Measurements from ENCODE around the gene JAZF1. TPM values are rescaled to one million over a fixed set of nuclear protein-coding genes. Genes with fewer than 3 reads are reported as not detected.
"Not testable (repeated sequence)": the region's sequence is repeated elsewhere in the genome, so short reads cannot be mapped to it uniquely, and the experiment has no call there.

JAZF1 gene
- polyA plus RNA-seq, 3 donors from 2014 or later = 17.7 to 40.2 (median 25.9) TPM

DNA sequence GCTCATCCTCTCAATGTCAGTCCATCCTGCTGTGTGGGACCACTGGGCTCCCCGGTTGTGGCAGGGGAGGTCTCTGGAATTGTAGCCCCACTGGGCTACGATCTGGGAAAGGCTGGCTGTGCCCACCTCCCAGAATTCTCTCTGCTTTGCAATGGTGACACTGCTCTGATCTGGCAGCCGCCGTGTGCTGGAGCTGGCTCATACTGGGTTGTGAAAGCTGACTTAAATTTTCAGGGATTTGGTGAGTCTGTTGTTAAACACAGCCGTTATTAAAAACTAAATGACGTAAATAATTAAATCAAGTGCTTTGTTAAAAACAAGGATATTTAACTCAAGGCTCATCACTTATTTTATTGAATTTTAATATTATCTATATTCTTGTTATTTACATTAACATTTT, 280.6 kb downstream of the JAZF1 start:
- H3K9me3 Mint-ChIP-seq = no peaks in the 10 kb centered on the region
- peak overlapping the region; percentile 91 to 97 (median 96) for H3K27ac Mint-ChIP-seq
- peak overlapping the region; percentile 68 to 85 (median 82) for H3K4me3 Mint-ChIP-seq
- DNase-seq = no peak
- no peaks in the 10 kb centered on the region for H3K36me3 Mint-ChIP-seq
- H3K4me1 Mint-ChIP-seq = peaks cover 70 to 92% of the 10 kb centered on the region in 2 donors
- H3K27me3 Mint-ChIP-seq (ENCODE audit: low read depth in 3 of 3) = peaks cover 4 to 26% (median 6%) of the 10 kb centered on the region in 3 donors

DNA sequence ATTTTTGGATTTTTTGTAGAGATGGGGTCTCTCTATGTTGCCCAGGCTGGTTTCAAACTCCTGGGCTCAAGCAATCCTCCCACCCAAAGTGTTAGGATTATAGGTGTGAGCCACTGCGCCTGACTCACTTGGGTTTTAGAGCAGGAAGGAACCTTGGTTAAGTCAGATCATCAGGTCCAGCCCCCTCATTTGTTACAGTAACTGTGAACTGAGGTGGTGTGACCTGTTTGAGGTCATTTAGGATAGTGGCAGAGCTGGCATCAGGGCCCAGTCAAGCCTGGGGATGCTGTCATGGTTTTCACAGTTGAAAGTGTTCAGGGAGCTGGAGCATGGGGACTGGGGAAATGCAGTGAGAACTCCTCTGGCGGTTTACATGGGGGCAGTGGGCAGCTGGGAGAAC, 281.0 kb downstream of the JAZF1 start:
- no peaks in the 10 kb centered on the region for H3K36me3 Mint-ChIP-seq

DNA sequence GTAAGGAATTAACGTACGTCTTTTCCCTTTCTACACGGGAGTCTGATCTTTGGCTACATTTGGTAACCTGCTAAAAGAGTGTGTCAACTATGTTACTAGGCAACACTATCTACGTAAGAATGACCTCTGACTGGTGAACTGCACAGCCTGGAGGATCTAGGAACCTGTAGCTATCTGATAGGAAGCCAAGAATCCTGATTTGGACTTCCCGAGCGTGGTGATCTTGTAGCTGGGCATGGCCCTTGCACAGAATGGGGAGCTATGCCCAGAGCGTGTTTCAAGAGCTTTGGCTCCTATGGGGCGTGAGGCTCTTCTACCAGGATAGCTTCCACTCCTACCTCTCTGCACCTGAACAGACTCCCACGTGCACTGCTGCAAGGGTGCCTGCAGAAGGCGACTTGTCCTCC, 283.2 kb downstream of the JAZF1 start:
- no peak for DNase-seq
- H3K36me3 Mint-ChIP-seq = peaks cover 0 to 20% (median 17%) of the 10 kb centered on the region in 3 donors
- no peak overlapping the region for H3K4me3 Mint-ChIP-seq
- no peaks in the 10 kb centered on the region for H3K9me3 Mint-ChIP-seq
- H3K4me1 Mint-ChIP-seq = peaks cover 71 to 87% of the 10 kb centered on the region in 2 donors
- H3K27me3 Mint-ChIP-seq (ENCODE audit: low read depth in 3 of 3) = peaks cover 4 to 27% (median 6%) of the 10 kb centered on the region in 3 donors
- H3K27ac Mint-ChIP-seq = peak overlapping the region; percentile 4 to 68 (median 28)

More for the DNA sequence above, 281.0 kb downstream of the JAZF1 start:
- Mint-ChIP-seq H3K9me3 (no peaks in the 10 kb centered on the region), H3K27me3 (ENCODE audit: low read depth in 3 of 3) (peaks cover 4 to 26% (median 6%) of the 10 kb centered on the region in 3 donors), H3K4me1 (peaks cover 70 to 89% of the 10 kb centered on the region in 2 donors), H3K4me3 (peak overlapping the region; percentile 68 to 85 (median 82)), H3K27ac (peak overlapping the region; percentile 91 to 97 (median 96))
- DNase-seq = peak; percentile 63 to 76 (median 73)

DNA sequence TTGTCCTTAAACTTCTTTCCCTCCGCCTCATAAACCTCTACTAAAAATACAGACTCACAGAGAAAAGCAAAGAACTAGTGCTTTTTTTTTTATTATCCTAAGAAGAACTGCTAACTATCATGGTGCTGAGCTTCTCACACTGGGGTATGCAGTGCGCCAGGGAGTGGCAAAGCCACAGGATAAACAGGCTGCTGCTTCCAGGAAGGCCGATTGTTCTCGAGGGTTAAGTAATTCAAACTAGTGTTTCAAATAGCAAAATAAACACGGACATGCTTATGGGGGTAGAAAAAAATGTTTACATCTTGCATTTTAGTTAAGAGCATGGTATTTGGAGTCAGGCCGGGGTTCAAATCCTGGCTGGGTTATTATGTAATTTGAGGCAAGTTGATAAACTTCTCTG, 283.6 kb downstream of the JAZF1 start:
- Mint-ChIP-seq H3K4me3 (no peak overlapping the region), H3K36me3 (peaks cover 0 to 24% (median 17%) of the 10 kb centered on the region in 3 donors), H3K4me1 (peaks cover 69 to 87% of the 10 kb centered on the region in 2 donors), H3K27ac (peak overlapping the region in 5 of 6 donors; percentile 4 to 67 (median 13)), H3K9me3 (no peaks in the 10 kb centered on the region), H3K27me3 (ENCODE audit: low read depth in 3 of 3) (peaks cover 4 to 27% (median 6%) of the 10 kb centered on the region in 3 donors)
- no peak for DNase-seq

DNA sequence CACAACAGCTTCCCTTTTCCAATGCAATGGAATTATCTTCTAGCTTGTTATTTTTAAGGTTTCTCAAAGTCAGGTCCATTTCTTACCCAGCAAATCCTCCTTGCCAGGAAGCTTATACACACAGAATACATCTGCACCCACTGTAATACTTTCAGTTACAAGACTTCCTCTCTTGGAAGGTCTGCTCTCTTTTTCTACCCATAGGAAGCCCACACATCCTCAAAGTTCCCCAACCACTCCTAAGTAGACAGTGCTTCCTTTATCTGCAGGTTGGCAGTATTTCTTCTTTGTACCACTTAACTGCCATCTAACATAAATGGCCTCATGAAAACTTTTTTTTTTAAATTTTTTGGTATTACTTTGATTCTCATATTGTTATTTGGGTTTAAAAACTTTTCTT, 285.0 kb downstream of the JAZF1 start:
- no peak for DNase-seq
- Mint-ChIP-seq H3K4me1 (peaks cover 59 to 78% of the 10 kb centered on the region in 2 donors), H3K4me3 (no peak overlapping the region), H3K9me3 (no peaks in the 10 kb centered on the region), H3K27ac (peak overlapping the region in 4 of 6 donors; percentile 41 to 81 (median 64)), H3K36me3 (peaks cover 0 to 27% (median 17%) of the 10 kb centered on the region in 3 donors), H3K27me3 (ENCODE audit: low read depth in 3 of 3) (peaks cover 4 to 15% (median 6%) of the 10 kb centered on the region in 3 donors)

DNA sequence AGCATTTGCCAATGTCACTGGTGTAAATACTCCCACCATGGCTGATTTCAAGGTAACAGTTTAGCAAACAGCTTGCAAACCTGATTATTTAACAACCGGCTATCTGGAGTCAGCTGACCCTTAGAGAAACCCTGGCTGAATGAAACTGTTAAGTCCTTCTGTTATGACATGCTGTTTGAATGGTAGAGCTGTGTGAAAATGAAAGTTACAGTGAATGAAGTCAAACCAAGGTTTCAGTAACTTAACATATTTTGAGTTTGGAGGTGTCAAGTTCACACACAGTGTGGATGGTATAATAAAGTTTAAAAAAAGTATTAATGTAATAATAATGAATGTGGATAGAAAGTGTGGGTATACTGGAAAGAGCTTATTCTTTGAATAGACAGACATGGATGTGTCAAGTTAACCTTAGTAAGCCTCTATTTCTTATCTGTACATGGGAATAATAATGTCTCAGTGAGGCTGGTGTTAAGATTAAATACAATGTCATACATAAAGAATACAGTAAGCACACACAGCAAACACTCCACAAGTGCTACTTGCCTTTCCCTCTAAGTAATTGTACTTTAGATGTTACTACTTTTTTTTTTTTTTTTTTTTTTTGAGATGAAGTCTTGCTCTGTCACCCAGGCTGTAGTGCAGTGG, 290.3 kb downstream of the JAZF1 start:
- Mint-ChIP-seq H3K27me3 (ENCODE audit: low read depth in 3 of 3) (peaks cover 0 to 5% (median 0%) of the 10 kb centered on the region in 3 donors), H3K27ac (peak overlapping the region; percentile 12 to 77 (median 53)), H3K9me3 (no peaks in the 10 kb centered on the region), H3K4me3 (peak overlapping the region in 2 of 5 donors; percentile 45 to 51), H3K36me3 (peaks cover 9 to 35% (median 17%) of the 10 kb centered on the region in 3 donors), H3K4me1 (peaks cover 24 to 60% of the 10 kb centered on the region in 2 donors)
- peak in 2 of 3 donors; percentile 13 to 27 for DNase-seq

DNA sequence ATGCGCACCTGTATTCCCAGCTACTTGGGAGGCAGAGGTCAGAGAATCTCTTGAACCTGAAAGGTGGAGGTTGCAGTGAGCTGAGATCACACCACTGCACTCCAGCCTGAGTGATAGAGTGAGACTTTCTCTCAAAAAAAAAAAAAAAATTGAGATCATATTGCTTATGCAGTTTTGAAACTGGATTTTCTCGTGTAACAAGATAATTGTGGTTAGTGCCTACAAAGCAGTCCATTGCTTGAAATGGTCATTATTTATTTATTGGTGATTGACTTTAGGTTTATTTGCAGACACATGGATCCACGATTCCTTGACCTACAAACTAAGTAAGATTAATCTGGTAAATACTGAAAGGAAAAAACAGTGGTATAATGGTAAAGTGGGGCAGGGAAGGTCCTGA, 290.8 kb downstream of the JAZF1 start:
- no peak for DNase-seq
- Mint-ChIP-seq H3K9me3 (no peaks in the 10 kb centered on the region), H3K36me3 (peaks cover 9 to 35% (median 17%) of the 10 kb centered on the region in 3 donors), H3K4me3 (peak overlapping the region in 2 of 5 donors; percentile 45 to 51), H3K4me1 (peaks cover 26 to 63% of the 10 kb centered on the region in 2 donors), H3K27me3 (ENCODE audit: low read depth in 3 of 3) (peaks cover 0 to 3% (median 0%) of the 10 kb centered on the region in 3 donors), H3K27ac (peak overlapping the region; percentile 12 to 60 (median 38))

DNA sequence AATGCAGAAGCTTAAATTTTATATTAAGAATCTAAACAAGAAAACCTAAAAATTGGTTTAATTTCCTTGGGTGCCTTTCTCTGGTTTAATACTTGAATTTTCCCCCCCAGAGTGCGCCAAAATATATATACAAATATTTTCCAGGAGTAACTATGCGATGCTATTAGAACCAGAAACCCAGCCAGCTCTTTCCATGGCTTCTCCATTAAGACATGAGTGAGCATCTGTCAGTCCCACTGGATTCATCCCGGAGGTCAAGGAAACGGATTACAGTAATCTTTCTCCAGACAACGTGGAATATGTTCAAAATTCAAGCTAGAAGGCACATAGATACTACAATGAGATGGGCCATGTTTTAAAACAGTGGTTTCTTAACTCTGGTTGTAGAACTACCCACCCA, 291.9 kb downstream of the JAZF1 start:
- DNase-seq = no peak
- Mint-ChIP-seq H3K9me3 (no peaks in the 10 kb centered on the region), H3K4me1 (peaks cover 24 to 62% of the 10 kb centered on the region in 2 donors), H3K36me3 (peaks cover 9 to 26% (median 13%) of the 10 kb centered on the region in 3 donors), H3K27me3 (ENCODE audit: low read depth in 3 of 3) (no peaks in the 10 kb centered on the region), H3K4me3 (no peak overlapping the region), H3K27ac (peak overlapping the region in 1 of 6 donors; percentile 60)

DNA sequence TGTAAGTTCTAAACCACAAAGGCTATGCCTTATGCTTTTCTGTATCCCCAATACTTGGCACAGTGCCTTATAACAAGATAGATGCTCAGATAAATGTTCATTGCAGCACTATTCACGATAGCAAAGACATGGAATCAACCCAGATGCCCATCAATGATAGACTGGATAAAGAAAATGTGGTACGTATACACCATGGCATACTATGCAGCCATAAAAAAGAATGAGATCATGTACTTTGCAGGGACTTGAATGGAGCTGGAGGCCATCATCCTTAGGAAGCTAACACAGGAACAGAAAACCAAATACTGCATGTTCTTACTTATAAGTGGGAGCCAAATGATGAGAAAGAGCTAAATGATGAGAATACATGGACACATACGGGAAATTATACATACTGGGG, 293.9 kb downstream of the JAZF1 start:
- not testable (repeated sequence) for DNase-seq; H3K4me3 Mint-ChIP-seq; H3K9me3 Mint-ChIP-seq; H3K27me3 Mint-ChIP-seq (ENCODE audit: low read depth in 3 of 3); H3K36me3 Mint-ChIP-seq
- H3K27ac Mint-ChIP-seq = peak overlapping the region in 1 of 6 donors; percentile 42
- peaks cover 23 to 53% of the 10 kb centered on the region in 2 donors for H3K4me1 Mint-ChIP-seq

DNA sequence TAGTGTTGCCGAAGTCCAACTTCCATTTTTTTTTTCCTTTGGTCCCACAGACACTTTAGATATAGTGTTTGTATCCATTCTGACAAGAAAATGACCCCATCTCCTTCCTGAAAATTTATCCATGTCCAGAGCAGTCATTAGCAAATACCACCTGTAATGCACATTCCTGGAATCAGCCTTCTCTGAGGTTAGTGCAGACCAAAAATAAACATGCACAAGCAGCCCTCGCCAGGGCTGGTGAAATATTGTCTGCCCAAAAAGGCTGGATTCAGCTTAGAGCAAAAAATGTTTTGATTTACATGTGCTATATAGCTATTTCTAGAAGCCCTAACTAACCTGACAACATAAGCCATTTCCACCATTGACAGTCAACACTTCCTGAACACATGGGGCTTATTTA, 294.9 kb downstream of the JAZF1 start:
- Mint-ChIP-seq H3K27ac (peak overlapping the region in 3 of 6 donors; percentile 0 to 63 (median 11)), H3K27me3 (ENCODE audit: low read depth in 3 of 3) (no peaks in the 10 kb centered on the region), H3K36me3 (peaks cover 0 to 9% (median 7%) of the 10 kb centered on the region in 3 donors), H3K9me3 (no peaks in the 10 kb centered on the region), H3K4me3 (no peak overlapping the region), H3K4me1 (peaks cover 23 to 51% of the 10 kb centered on the region in 2 donors)
- no peak for DNase-seq

DNA sequence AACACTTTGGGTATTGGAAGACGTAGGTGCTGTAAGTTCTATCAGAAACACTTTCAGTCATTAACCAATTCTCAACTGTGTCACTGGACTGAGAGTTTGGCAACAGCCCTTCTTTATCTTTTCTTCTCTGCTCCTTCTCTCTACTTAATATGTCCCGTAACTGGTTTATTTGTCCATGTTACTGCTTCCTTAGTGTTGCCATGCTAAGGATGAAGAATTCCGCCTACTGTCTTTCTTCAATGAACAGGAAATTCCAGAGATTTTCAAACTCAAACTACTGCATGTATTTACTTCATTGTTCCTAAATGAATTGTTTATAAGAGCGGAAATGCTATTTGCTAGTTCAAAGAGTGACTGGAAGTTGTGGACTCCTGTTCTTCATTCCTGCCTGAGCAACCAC, 296.9 kb downstream of the JAZF1 start:
- H3K27ac Mint-ChIP-seq = no peak overlapping the region
- peaks cover 17 to 40% of the 10 kb centered on the region in 2 donors for H3K4me1 Mint-ChIP-seq
- peaks cover 0 to 9% (median 7%) of the 10 kb centered on the region in 3 donors for H3K36me3 Mint-ChIP-seq
- no peak for DNase-seq
- no peak overlapping the region for H3K4me3 Mint-ChIP-seq
- peaks cover 0 to 2% (median 0%) of the 10 kb centered on the region in 3 donors for H3K27me3 Mint-ChIP-seq (ENCODE audit: low read depth in 3 of 3)
- no peaks in the 10 kb centered on the region for H3K9me3 Mint-ChIP-seq

DNA sequence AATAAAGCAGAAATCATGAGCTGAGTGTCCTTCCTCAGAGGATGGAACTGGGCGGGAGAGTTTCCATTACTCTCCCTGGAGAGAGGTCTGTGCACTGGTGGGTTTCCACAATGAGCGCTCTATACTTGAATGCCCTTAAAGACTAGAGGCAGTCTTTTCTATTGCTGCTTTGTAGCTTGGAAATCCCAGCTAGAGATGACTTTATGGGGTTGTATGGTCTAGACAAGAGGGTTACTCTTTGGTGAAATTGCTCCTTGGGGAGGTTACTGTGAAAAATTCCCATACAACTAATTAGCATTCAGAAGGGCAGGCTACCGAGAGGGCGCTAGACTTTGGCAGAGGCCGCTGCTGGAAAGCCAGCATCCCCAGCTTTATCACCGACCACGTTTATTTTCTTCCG, 303.8 kb downstream of the JAZF1 start:
- no peak for DNase-seq
- Mint-ChIP-seq H3K4me1 (peaks cover 38 to 55% of the 10 kb centered on the region in 2 donors), H3K4me3 (no peak overlapping the region), H3K9me3 (no peaks in the 10 kb centered on the region), H3K27me3 (ENCODE audit: low read depth in 3 of 3) (peaks cover 0 to 3% (median 1%) of the 10 kb centered on the region in 3 donors), H3K36me3 (peaks cover 0 to 3% (median 0%) of the 10 kb centered on the region in 3 donors), H3K27ac (no peak overlapping the region)

DNA sequence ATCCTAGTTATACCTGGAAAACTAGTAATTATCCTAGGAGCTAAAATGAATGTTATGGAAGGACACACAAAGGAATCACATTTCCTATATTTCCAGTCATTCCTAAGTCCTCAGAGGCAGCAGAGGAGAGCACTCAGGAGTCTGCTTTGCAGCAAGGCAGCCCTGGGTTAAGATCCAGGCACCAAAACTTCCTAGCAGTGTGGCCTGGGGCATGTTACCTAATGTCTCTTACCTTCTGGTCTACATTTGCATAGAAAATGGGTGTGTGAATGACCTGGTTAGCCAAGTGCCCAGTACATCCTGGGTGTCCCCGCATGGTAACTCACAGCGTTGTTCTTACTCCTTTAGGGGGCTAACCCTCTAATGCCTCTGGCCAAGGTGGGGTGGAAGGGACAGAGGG, 304.8 kb downstream of the JAZF1 start:
- Mint-ChIP-seq H3K4me3 (no peak overlapping the region), H3K36me3 (peaks cover 0 to 3% (median 0%) of the 10 kb centered on the region in 3 donors), H3K9me3 (no peaks in the 10 kb centered on the region), H3K27ac (peak overlapping the region in 1 of 6 donors; percentile 62), H3K4me1 (peaks cover 45 to 64% of the 10 kb centered on the region in 2 donors), H3K27me3 (ENCODE audit: low read depth in 3 of 3) (peaks cover 0 to 3% (median 1%) of the 10 kb centered on the region in 3 donors)
- no peak for DNase-seq

DNA sequence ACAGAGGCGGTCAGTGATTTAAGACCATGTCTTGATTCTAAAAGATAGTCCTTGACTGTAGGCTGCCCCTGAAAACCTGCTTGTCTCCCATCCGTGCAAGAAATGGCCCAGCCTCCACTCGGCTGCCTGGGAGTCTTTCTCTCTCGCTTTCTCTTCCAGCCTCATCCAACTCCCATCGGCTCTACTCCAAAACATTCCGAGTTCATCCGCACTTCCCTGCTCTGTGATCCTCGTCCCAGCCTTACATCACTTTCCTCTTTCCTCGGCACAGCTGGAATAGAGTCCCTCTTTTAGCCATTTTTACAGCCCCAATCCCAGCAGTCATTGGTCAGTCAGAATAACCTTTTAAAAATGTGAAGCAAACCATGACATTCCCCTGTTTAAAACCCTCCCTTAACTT, 305.5 kb downstream of the JAZF1 start:
- no peaks in the 10 kb centered on the region for H3K9me3 Mint-ChIP-seq
- H3K27me3 Mint-ChIP-seq (ENCODE audit: low read depth in 3 of 3) = peaks cover 0 to 4% (median 3%) of the 10 kb centered on the region in 3 donors
- H3K27ac Mint-ChIP-seq = peak overlapping the region in 1 of 6 donors; percentile 62
- DNase-seq = no peak
- no peak overlapping the region for H3K4me3 Mint-ChIP-seq
- H3K36me3 Mint-ChIP-seq = peaks cover 0 to 3% (median 0%) of the 10 kb centered on the region in 3 donors
- H3K4me1 Mint-ChIP-seq = peaks cover 52 to 72% of the 10 kb centered on the region in 2 donors

All from immature natural killer cell (primary cell).